Measurements from ENCODE around the gene CCDC154.

CCDC154 gene

DNA sequence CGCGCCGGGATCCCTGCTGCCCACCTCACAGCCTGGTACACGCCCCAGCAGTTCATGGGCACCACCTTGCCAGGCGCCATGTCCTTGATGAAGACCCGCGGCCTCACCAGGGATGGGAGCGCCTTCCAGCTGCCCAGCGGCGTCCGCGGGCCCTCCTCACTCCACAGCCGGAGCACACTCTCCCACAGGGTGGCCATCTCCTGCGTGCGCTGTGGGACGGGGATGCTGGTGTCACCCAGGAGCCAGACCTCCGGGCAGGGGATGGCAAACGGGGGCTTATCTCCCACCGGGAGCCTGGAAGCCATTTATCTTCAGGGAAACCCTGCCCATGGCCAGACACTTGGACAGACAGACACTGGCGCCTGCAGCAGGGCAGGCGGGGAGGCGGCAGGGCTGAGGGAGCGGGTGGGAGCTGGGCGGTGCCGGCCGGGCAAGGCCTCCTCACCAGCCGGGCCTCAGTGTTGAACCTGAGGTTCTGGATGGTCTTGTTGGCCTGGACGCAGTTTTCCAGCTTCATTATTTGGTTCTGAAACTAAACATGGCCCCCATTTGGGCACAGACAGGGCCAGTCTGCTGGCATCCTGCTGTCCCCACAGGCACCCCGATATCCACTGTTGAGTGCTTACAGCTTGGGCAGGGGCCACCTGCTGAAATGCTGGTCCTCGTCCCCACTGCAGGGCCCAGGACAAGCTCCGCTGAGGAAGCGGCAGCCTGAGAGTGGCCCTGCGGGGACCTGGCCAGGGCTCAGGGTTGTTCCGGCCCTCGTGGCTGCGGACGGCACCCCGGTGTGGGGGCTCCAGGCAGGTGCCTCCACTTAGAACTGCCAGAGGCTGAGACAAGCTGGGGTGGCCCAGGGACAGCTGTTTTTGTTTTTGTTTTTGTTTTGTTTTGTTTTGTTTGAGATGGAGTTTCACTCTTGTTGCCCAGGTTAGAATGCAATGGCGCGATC is 9.4 kb downstream of the CCDC154 start:
- DNase-seq, result no peak

- no peak for DNase-seq
Observed at GRCh38 chr16:1433756-1434155, 10.6 kb downstream of the CCDC154 start.

DNA sequence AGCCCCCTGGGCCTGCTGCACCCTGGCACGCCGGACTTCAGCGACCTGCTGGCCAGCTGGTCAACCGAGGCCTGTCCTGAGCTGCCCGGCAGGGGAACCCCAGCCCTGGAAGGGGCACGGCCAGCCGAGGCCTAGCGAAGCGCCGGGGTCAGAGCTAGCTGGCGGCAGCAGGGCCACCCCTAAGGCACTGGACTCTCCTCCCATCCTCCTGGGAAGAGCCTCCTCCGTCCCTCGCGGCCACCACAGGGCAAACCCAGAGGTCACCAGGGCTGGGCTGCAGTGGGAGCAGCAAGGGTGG is 11.1 kb downstream of the CCDC154 start:
- DNase-seq, result no peak

- no peak for DNase-seq
Observed at GRCh38 chr16:1432388-1433262, 11.7 kb downstream of the CCDC154 start.

DNA sequence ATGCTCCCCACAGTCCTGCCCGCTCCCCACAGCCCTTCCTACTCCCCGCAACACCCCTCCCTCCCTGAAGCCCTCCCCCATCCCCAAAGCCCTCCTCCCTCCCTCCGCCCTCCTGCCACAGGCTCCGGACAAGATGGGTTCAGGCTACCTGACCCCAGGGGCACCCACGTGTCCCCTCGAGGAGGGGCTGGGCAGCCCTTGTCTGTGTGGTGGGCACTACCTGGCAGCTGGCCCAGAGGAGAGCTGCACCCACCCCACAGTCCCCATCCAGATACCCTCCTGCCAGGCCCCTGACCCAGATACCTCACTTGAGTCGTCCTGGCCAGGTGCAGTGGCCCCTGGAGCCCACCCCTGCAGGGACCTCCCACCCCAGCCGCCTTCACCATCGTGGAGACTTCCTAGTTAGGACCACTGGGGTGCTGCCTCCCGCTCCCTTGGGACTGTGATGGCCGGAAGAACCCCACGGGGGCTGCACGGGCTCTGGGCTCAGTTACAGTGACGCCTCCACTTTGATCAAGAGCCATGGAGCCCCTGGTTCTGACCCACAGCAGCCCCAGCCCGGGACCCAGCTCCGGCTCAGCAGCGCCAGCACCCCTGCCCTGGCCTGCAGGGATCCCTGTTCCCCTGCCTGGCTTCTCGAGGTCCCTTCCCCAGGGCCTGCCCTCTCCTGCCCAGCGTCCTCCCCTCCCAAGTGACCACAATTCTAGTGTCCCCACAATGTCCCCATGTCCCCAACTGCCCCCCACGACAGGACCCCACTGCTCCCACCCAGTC is 12.7 kb downstream of the CCDC154 start:
- DNase-seq, result no peak

GRCh38 chr16:1430759-1431496 is 13.4 kb downstream of the CCDC154 start, which contains the start of gene PERCC1:
PERCC1 (plus strand) TSS chr16:1431078; CDS start chr16:1432594, 1,516 bp downstream.
- no peak for DNase-seq

GRCh38 chr16:1430214-1430758 is 14.1 kb downstream of the CCDC154 start:
- DNase-seq, result no peak

DNA sequence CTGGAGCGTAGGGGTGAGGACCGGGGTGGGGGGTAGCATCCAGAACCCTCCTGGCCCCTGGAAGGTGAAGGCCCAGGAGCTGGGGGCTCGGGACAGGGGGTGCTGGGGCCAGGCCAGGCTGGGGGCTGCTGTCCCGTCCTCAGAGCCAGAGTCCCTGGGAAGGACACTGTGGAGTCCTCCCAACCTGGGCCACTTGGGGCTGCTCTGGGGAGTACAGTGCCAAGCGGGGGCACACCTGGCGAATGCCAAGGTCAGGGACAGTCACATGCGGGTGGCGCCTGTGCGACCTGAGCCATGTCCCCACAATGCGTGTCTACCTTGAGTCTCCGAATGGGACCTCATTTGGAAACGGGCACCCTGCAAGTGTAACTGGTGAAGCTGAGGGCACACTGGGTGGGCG is 14.7 kb downstream of the CCDC154 start:
- DNase-seq, result no peak

DNA sequence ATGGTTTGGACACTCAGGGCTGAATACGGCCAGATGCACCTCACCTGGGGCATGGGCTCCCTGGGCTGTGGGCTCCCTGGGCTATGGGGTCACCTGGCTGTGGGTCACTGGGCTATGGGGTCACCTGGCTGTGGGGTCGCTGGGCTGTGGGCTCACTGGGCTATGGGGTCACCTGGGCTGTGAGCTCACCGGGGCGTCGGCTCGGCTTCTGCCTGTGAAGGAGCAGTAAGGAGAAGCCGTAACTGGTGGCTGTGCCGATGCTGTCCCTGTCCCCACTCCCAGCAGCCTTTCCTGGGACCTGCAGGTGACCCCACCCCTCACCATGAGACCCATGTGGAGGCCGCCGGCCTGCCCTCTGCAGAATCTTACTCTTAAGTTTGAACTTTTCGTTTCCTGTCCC is 15.3 kb downstream of the CCDC154 start:
- no peak for DNase-seq

GRCh38 chr16:1428511-1428910 is 15.8 kb downstream of the CCDC154 start:
- DNase-seq, result no peak

- no peak for DNase-seq
Observed at GRCh38 chr16:1427473-1428461, 16.6 kb downstream of the CCDC154 start.

- DNase-seq, result no peak
Observed at GRCh38 chr16:1426734-1427471, 17.5 kb downstream of the CCDC154 start.

- no peak for DNase-seq
Observed at GRCh38 chr16:1425616-1426370, 18.6 kb downstream of the CCDC154 start.

GRCh38 chr16:1424028-1424427 is 20.3 kb downstream of the CCDC154 start:
- DNase-seq, result no peak

DNA sequence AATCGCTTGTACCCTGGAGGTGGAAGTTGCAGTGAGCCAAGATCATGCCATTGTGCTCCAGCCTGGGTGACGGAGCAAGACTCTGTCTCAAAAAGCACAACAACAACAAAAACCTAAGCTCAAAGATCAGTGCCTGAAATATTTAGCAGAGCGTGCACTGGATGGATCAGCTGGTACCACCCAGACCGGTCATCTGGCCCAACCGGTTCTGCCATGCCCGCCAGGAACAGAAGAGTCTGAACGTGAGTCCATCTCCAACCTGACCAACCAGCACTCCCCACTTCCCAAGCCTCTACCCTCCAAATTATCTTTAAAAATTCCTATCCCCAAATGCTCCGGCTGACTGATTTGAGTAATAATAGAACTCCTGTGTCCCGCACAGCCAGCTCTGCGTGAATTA is 22.3 kb downstream of the CCDC154 start:
- no peak for DNase-seq

GRCh38 chr16:1420111-1420539 is 24.2 kb downstream of the CCDC154 start:
- no peak for DNase-seq

DNA sequence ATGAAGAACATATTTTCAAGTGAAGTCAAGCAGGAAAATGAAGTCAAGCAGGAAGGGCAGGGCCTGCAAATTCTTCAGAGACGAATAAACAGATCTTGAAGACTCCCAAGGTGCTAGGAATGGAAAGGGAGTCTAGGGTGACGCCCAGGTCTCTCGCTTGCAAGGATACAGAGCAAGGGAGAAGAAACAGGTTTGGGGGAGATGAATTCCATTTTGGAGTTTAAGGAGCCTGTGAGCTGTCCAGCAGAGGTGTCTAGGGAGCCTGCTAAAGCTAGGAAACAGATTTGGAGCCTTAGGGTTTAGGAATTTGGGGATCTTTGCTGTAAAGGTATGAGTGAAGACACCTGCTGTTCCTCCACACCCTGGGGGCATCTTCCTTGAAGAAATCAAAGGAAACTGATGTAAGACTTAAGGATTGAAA is 27.8 kb downstream of the CCDC154 start:
- DNase-seq, result no peak

- no peak for DNase-seq
Observed at GRCh38 chr16:1414532-1415260, 29.7 kb downstream of the CCDC154 start, which contains the start of gene UNKL. UNKL (minus strand) TSS chr16:1414704; CDS start chr16:1414691, 13 bp downstream.
